Esophagus squamous epithelium (tissue), 5 donors: ENCODE results near the gene VEZF1. TPM values are rescaled to one million over a fixed set of nuclear protein-coding genes. Genes with fewer than 3 reads are reported as not detected.
A peak's percentile ranks its signal among the peaks of the same experiment; 100 is the strongest.

Source experiments
- DNase-seq: peaks from one replicate; lab custom pipeline; 2025; lab: John Stamatoyannopoulos, UW
- H3K27ac ChIP-seq, 4 donors: fragments of 200-600 bp; sonication (generic); one replicate each; pipeline ENCODE4 v1.5.1; 2016 to 2019; ENCODE audit warnings: mild to moderate bottlenecking in 1 of 4
- H3K27me3 ChIP-seq, 4 donors: fragments of 200-600 bp; sonication (generic); 1 replicate in 3 of 4; 2 replicates in 1 of 4; pipeline versions ENCODE4 v1.5.1 to v1.6.0; 2017 to 2021; ENCODE audit warnings: antibody characterized with exemption in 1 of 4
- H3K36me3 ChIP-seq, 3 donors: fragments of 200-600 bp; sonication (generic); one replicate each; pipeline ENCODE4 v1.5.1; 2016 to 2019
- H3K4me1 ChIP-seq, 3 donors: fragments of 200-600 bp; sonication (generic); one replicate each; pipeline ENCODE4 v1.5.1; 2017 to 2019
- H3K4me3 ChIP-seq, 4 donors: fragments of 200-600 bp; sonication (generic); 1 replicate in 3 of 4; 2 replicates in 1 of 4; pipeline ENCODE4 v1.5.1; 2016 to 2019; ENCODE audit warnings: mild to moderate bottlenecking in 2 of 4, moderate library complexity in 1 of 4
- H3K9me3 ChIP-seq, 3 donors: fragments of 200-600 bp; sonication (generic); one replicate each; pipeline ENCODE4 v1.5.1; 2016 to 2019
- CTCF ChIP-seq, 6 experiments: fragments of 450-650 bp in 4 of 6; fragments of 200-600 bp in 2 of 6; sonication (generic) in 2 of 6; IDR thresholded peaks; one replicate each; pipeline ENCODE4 v1.5.1; 2016 to 2019; ENCODE audit warnings: antibody characterized with exemption in 6 of 6, mild to moderate bottlenecking in 4 of 6, moderate library complexity in 4 of 6
- POLR2A ChIP-seq, 4 donors: fragments of 450-650 bp; IDR thresholded peaks; one replicate each; pipeline ENCODE4 v1.6.1; 2017; ENCODE audit warnings: antibody characterized with exemption in 4 of 4, mild to moderate bottlenecking in 4 of 4, moderate library complexity in 3 of 4
- WGBS, 2 donors: methylation state at CpG; one replicate each; pipeline ENCODE4 v1.1.5; 2018; 5-methylcytosine and 5-hydroxymethylcytosine counted together
- intact Hi-C: fragments of 100-400 bp; cut with DNase I; formaldehyde crosslinking; loops from one replicate; pipeline ENCODE4 v1.15.0; 2022
- total RNA-seq, 4 donors: library from RNA; depleted of rRNA; stranded (reverse); fragments of >200 nt; gene quantifications; one replicate each; pipeline ENCODE4 v1.1.0, GENCODE V29; 2016
- donor health status: DM: yes; HTN: yes; CAD: no.

Gene VEZF1
- total RNA-seq, 4 donors from 2014 or later: 20.3 to 61.4 (median 27.4) TPM

- peak; percentile 85 for DNase-seq
- Histone ChIP-seq H3K27me3 (no peaks in the 10 kb centered on the region), H3K4me1 (peaks cover 15 to 52% (median 34%) of the 10 kb centered on the region in 3 donors), H3K36me3 (peaks cover 0 to 34% (median 14%) of the 10 kb centered on the region in 3 donors), H3K9me3 (no peaks in the 10 kb centered on the region), H3K4me3 (peak within 1 kb of the TSS; percentile 76 to 100 (median 92)), H3K27ac (peak within 1 kb of the TSS; percentile 96 to 100 (median 99))
- TF ChIP-seq CTCF (IDR thresholded peaks at IDR 0.05) (no peak), POLR2A (IDR thresholded peaks at IDR 0.05) (peak in 3 of 4 donors; percentile 87 to 95 (median 93))
- WGBS, 2 donors: 0% methylated on average over 27 to 51 of the region's 86 CpGs
- intact Hi-C loops: loop anchor here (5.0 kb wide), 2 partner anchors 75 to 105 kb away; partner anchors contain the start of gene DYNLL2
These were observed 19.1 kb upstream of the VEZF1 start, which contains the start of gene SRSF1 for GRCh38 chr17:58006924-58007780. TSS of gene SRSF1 (minus strand) at chr17:58007246. CDS start at chr17:58007137, 109 bp downstream.

DNA sequence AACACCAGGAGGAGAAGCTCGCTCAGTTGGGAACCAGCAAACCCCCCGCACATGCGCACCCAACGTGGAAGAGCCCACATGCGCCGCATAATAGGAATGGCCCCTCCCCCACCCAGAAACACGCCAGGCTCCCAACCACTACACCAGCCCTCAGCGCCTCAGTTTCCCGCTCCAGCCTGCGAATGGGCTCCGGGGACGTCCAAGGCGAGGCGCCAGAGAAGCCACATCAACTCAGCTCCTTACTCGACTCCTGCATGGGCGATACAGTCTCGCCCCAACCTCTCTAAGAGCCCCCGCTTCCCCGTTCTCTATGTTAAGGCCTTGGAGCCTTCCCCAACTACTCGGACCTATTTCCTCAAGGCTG, 18.5 kb upstream of the VEZF1 start:
- Histone ChIP-seq H3K27ac (peak overlapping the region; percentile 96 to 100 (median 99)), H3K36me3 (peaks cover 0 to 40% (median 14%) of the 10 kb centered on the region in 3 donors), H3K4me3 (peak overlapping the region; percentile 76 to 100 (median 92)), H3K9me3 (no peaks in the 10 kb centered on the region), H3K4me1 (peaks cover 15 to 56% (median 34%) of the 10 kb centered on the region in 3 donors), H3K27me3 (no peaks in the 10 kb centered on the region)
- no peak for DNase-seq
- WGBS, 2 donors: 1% methylated on average over 13 of the region's 20 CpGs; no CpG with 5 or more reads in 1 of the 2 donors
- intact Hi-C loops: loop anchor here (5.0 kb wide), 2 partner anchors 76 to 106 kb away; partner anchors contain the start of gene DYNLL2
- no peak for TF ChIP-seq POLR2A (IDR thresholded peaks at IDR 0.05)
- no peak for TF ChIP-seq CTCF (IDR thresholded peaks at IDR 0.05)

GRCh38 chr17:58005728-58006559, 17.9 kb upstream of the VEZF1 start:
- no peak for TF ChIP-seq POLR2A (IDR thresholded peaks at IDR 0.05)
- no peak for TF ChIP-seq CTCF (IDR thresholded peaks at IDR 0.05)
- peak overlapping the region; percentile 76 to 100 (median 92) for H3K4me3 ChIP-seq
- no peaks in the 10 kb centered on the region for H3K9me3 ChIP-seq
- H3K27me3 ChIP-seq: no peaks in the 10 kb centered on the region
- peaks cover 15 to 62% (median 34%) of the 10 kb centered on the region in 3 donors for H3K4me1 ChIP-seq
- peak overlapping the region; percentile 96 to 100 (median 99) for H3K27ac ChIP-seq
- WGBS, 2 donors: 2 to 6% methylated on average over 20 to 21 of the region's 36 CpGs
- peaks cover 0 to 46% (median 14%) of the 10 kb centered on the region in 3 donors for H3K36me3 ChIP-seq
- intact Hi-C loops: loop anchor here (5.0 kb wide), 2 partner anchors 76 to 106 kb away; partner anchors contain the start of gene DYNLL2
- no peak for DNase-seq

DNA sequence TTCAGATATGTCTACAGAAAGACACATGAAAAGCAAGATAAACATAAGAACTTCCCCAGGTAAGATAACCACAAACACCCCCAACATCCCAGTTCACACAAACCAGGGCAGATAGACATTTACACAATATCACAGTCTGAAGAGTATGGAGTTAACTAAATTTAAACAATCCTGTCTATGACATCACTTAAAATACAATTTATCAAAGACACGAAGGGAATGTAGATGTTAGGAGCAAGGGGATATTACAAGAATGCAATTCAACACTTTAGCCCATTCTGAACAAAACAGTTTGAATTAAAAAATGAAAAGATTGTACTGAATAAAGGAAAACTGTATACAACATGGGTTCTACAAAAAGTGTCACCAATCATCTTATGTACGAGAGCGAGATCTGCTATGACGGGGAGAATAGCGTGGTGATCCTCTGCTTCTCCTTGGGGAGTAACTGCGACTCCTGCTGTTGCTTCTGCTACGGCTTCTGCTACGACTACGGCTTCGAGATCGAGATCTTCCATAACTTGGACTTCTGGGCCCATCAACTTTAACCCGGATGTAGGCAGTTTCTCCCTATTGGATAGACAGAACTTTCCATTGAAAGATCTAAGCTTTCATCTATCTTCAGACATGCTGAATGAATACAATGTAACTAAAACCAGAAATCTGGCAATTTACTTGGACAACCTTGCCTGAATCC, 17.1 kb upstream of the VEZF1 start:
- peaks cover 15 to 63% (median 34%) of the 10 kb centered on the region in 3 donors for H3K4me1 ChIP-seq
- H3K27ac ChIP-seq: peak overlapping the region in 2 of 4 donors; percentile 98 to 100

More for the DNA sequence above, 17.1 kb upstream of the VEZF1 start:
- H3K4me3 ChIP-seq: peak overlapping the region; percentile 76 to 100 (median 92)
- no peak for TF ChIP-seq CTCF (IDR thresholded peaks at IDR 0.05)
- TF ChIP-seq POLR2A (IDR thresholded peaks at IDR 0.05): no peak
- no peaks in the 10 kb centered on the region for H3K9me3 ChIP-seq
- DNase-seq: no peak
- H3K27me3 ChIP-seq: no peaks in the 10 kb centered on the region
- peaks cover 0 to 54% (median 14%) of the 10 kb centered on the region in 3 donors for H3K36me3 ChIP-seq
- intact Hi-C loops: loop anchor here (5.0 kb wide), 2 partner anchors 77 to 107 kb away; partner anchors contain the start of gene DYNLL2
- WGBS, 2 donors: 17 to 23% methylated on average over 12 of the region's 12 CpGs
